Measurements from ENCODE around the gene PNMA6F.
"Not testable (repeated sequence)": the region's sequence is repeated elsewhere in the genome, so short reads cannot be mapped to it uniquely, and the experiment has no call there.

The PNMA6F gene

GRCh38 chrX:153320555-153321184 lies 897 bp downstream of the PNMA6F start:
- TF ChIP-seq ELF4 (IDR thresholded peaks at IDR 0.05) = no peak
- no peak for TF ChIP-seq SUZ12 (IDR thresholded peaks at IDR 0.05)
- TF ChIP-seq NFRKB (IDR thresholded peaks at IDR 0.05) = no peak
- no peak for TF ChIP-seq FOXM1 (IDR thresholded peaks at IDR 0.05; ENCODE audit: borderline replicate concordance)
- TF ChIP-seq LEF1 (IDR thresholded peaks at IDR 0.05; ENCODE audit: borderline replicate concordance) = no peak
- TF ChIP-seq, protein P1, sequence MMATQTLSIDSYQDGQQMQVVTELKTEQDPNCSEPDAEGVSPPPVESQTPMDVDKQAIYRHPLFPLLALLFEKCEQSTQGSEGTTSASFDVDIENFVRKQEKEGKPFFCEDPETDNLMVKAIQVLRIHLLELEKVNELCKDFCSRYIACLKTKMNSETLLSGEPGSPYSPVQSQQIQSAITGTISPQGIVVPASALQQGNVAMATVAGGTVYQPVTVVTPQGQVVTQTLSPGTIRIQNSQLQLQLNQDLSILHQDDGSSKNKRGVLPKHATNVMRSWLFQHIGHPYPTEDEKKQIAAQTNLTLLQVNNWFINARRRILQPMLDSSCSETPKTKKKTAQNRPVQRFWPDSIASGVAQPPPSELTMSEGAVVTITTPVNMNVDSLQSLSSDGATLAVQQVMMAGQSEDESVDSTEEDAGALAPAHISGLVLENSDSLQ (IDR thresholded peaks at IDR 0.05) = no peak
- no peak for TF ChIP-seq CTBP1 (IDR thresholded peaks at IDR 0.05; ENCODE audit: borderline replicate concordance)
- no peak for TF ChIP-seq L3MBTL2 (conservative IDR thresholded peaks at IDR 0.05)
- TF ChIP-seq FOXA1 (IDR thresholded peaks at IDR 0.05) = no peak
- no peak for TF ChIP-seq SP1 (IDR thresholded peaks at IDR 0.05)
- no peak for TF ChIP-seq FOXK2 (IDR thresholded peaks at IDR 0.05)
- no peak for TF ChIP-seq BHLHE40 (IDR thresholded peaks at IDR 0.05; ENCODE audit: borderline replicate concordance)
- no peak for TF ChIP-seq HDGF (IDR thresholded peaks at IDR 0.05; ENCODE audit: borderline replicate concordance)
- no peak for TF ChIP-seq ZNF384 (IDR thresholded peaks at IDR 0.05)
- TF ChIP-seq TARDBP (IDR thresholded peaks at IDR 0.05) = no peak
- no peak for TF ChIP-seq ARNT (IDR thresholded peaks at IDR 0.05)
- no peak for DNase-seq (ENCODE audit: extremely low spot score)
- ChIA-PET CTCF (no interaction called here), POLR2A (no interaction called here)

GRCh38 chrX:153320047-153320443 lies 1.5 kb downstream of the PNMA6F start:
- POLR2A ChIA-PET; DNase-seq (ENCODE audit: extremely low spot score); CTCF ChIA-PET: not testable (repeated sequence)

- DNase-seq (ENCODE audit: extremely low spot score) = no peak
- ChIA-PET CTCF (no interaction called here), POLR2A (no interaction called here)
- TF ChIP-seq BHLHE40 (IDR thresholded peaks at IDR 0.05; ENCODE audit: borderline replicate concordance) (no peak), HDGF (IDR thresholded peaks at IDR 0.05; ENCODE audit: borderline replicate concordance) (no peak), NFRKB (IDR thresholded peaks at IDR 0.05) (no peak), TARDBP (IDR thresholded peaks at IDR 0.05) (no peak), SP1 (IDR thresholded peaks at IDR 0.05) (no peak), FOXM1 (IDR thresholded peaks at IDR 0.05; ENCODE audit: borderline replicate concordance) (no peak), ZNF384 (IDR thresholded peaks at IDR 0.05) (no peak), ARNT (IDR thresholded peaks at IDR 0.05) (no peak), LEF1 (IDR thresholded peaks at IDR 0.05; ENCODE audit: borderline replicate concordance) (no peak), FOXK2 (IDR thresholded peaks at IDR 0.05) (no peak), FOXA1 (IDR thresholded peaks at IDR 0.05) (no peak)
These were observed 2.1 kb downstream of the PNMA6F start for GRCh38 chrX:153319295-153320046.

GRCh38 chrX:153318811-153319210 lies 2.8 kb downstream of the PNMA6F start:
- DNase-seq (ENCODE audit: extremely low spot score) = no peak
- ChIA-PET POLR2A (no interaction called here), CTCF (no interaction called here)
- TF ChIP-seq SP1 (IDR thresholded peaks at IDR 0.05) = no peak
- TF ChIP-seq NFRKB (IDR thresholded peaks at IDR 0.05) = no peak
- no peak for TF ChIP-seq ARNT (IDR thresholded peaks at IDR 0.05)
- TF ChIP-seq FOXM1 (IDR thresholded peaks at IDR 0.05; ENCODE audit: borderline replicate concordance) = no peak
- TF ChIP-seq FOXA1 (IDR thresholded peaks at IDR 0.05) = no peak
- no peak for TF ChIP-seq ELF4 (IDR thresholded peaks at IDR 0.05)
- TF ChIP-seq TARDBP (IDR thresholded peaks at IDR 0.05) = no peak
- TF ChIP-seq FOXK2 (IDR thresholded peaks at IDR 0.05) = no peak
- no peak for TF ChIP-seq CTBP1 (IDR thresholded peaks at IDR 0.05; ENCODE audit: borderline replicate concordance)
- no peak for TF ChIP-seq HDGF (IDR thresholded peaks at IDR 0.05; ENCODE audit: borderline replicate concordance)
- TF ChIP-seq, protein P1 (IDR thresholded peaks at IDR 0.05) = no peak
- TF ChIP-seq L3MBTL2 (conservative IDR thresholded peaks at IDR 0.05) = no peak
- TF ChIP-seq ZNF384 (IDR thresholded peaks at IDR 0.05) = no peak
- TF ChIP-seq BHLHE40 (IDR thresholded peaks at IDR 0.05; ENCODE audit: borderline replicate concordance) = no peak
- TF ChIP-seq SUZ12 (IDR thresholded peaks at IDR 0.05) = no peak
- TF ChIP-seq LEF1 (IDR thresholded peaks at IDR 0.05; ENCODE audit: borderline replicate concordance) = no peak

DNA sequence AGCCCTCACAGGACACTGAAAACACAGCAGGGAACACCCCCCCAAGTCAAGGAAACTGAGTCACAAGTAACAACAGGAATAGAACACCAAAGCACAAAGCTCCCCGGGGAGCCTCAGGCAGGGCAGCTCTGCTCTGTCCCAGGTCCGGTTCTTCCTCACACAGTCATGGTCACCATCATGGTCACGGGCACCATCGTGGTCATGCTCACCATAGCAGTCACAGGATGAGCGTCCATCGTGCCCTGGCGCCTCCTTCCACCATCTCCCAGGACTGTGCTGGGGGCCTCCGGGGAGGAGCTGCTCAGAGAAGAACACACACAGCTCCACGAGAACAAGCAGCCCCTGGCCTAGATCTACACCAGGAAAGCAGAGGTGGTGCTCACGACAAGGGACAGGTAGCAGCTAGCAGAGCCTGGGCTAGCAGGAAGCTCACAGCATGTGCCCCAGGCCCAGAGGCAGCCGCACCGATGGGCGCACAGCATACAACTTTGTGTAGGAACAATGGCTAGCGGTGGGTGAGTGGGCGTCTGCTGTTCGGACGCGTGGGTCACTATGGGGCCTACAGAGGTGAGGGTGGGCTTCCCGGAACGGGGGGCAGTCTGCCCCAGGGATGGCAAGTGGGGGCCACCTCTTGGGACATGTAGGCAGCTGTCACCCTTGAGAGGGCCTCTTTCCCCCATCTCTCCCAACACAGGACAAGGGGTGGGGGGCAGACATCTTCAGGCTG lies 3.4 kb downstream of the PNMA6F start:
- CTCF ChIA-PET = no interaction called here
- POLR2A ChIA-PET = no interaction called here
- DNase-seq (ENCODE audit: extremely low spot score) = no peak
- no peak for TF ChIP-seq L3MBTL2 (conservative IDR thresholded peaks at IDR 0.05)
- no peak for TF ChIP-seq ZNF384 (IDR thresholded peaks at IDR 0.05)
- TF ChIP-seq HDGF (IDR thresholded peaks at IDR 0.05; ENCODE audit: borderline replicate concordance) = no peak
- TF ChIP-seq TARDBP (IDR thresholded peaks at IDR 0.05) = no peak
- TF ChIP-seq FOXA1 (IDR thresholded peaks at IDR 0.05) = no peak
- TF ChIP-seq ARNT (IDR thresholded peaks at IDR 0.05) = no peak
- no peak for TF ChIP-seq CTBP1 (IDR thresholded peaks at IDR 0.05; ENCODE audit: borderline replicate concordance)
- TF ChIP-seq SP1 (IDR thresholded peaks at IDR 0.05) = no peak
- TF ChIP-seq SUZ12 (IDR thresholded peaks at IDR 0.05) = no peak
- TF ChIP-seq BHLHE40 (IDR thresholded peaks at IDR 0.05; ENCODE audit: borderline replicate concordance) = no peak
- TF ChIP-seq LEF1 (IDR thresholded peaks at IDR 0.05; ENCODE audit: borderline replicate concordance) = no peak
- TF ChIP-seq FOXM1 (IDR thresholded peaks at IDR 0.05; ENCODE audit: borderline replicate concordance) = no peak
- TF ChIP-seq NFRKB (IDR thresholded peaks at IDR 0.05) = no peak
- no peak for TF ChIP-seq ELF4 (IDR thresholded peaks at IDR 0.05)
- no peak for TF ChIP-seq FOXK2 (IDR thresholded peaks at IDR 0.05)
- TF ChIP-seq, protein P1 (IDR thresholded peaks at IDR 0.05) = no peak

Measured in HEK293T (cell line).